Measurements from ENCODE around the gene TRMT61B.
A peak's percentile ranks its signal among the peaks of the same experiment; 100 is the strongest.

Gene TRMT61B

GRCh38 chr2:28870146-28870891 is at the start of gene TRMT61B:
TSS of gene TRMT61B (minus strand) at chr2:28870309. CDS start at chr2:28870277, 32 bp downstream.
- FAIRE-seq = peak; percentile 72

- no peak for FAIRE-seq
Measured at GRCh38 chr2:28915939-28916338, 45.8 kb upstream of the TRMT61B start.

GRCh38 chr2:28909655-28910353 is 39.7 kb upstream of the TRMT61B start:
- FAIRE-seq = no peak

GRCh38 chr2:28908172-28908571 is 38.1 kb upstream of the TRMT61B start:
- FAIRE-seq = no peak

GRCh38 chr2:28906821-28907220 is 36.7 kb upstream of the TRMT61B start:
- FAIRE-seq = no peak

GRCh38 chr2:28906376-28906775 is 36.3 kb upstream of the TRMT61B start:
- FAIRE-seq = no peak

- FAIRE-seq = no peak
Measured at GRCh38 chr2:28905533-28905932, 35.4 kb upstream of the TRMT61B start.

- FAIRE-seq = no peak
Measured at GRCh38 chr2:28904802-28905457, 34.8 kb upstream of the TRMT61B start.

- peak; percentile 73 for FAIRE-seq
Measured at GRCh38 chr2:28904295-28904694, 34.2 kb upstream of the TRMT61B start.

- FAIRE-seq = no peak
Measured at GRCh38 chr2:28902584-28902983, 32.5 kb upstream of the TRMT61B start.

- no peak for FAIRE-seq
Measured at GRCh38 chr2:28901841-28902240, 31.7 kb upstream of the TRMT61B start.

GRCh38 chr2:28901202-28901601 is 31.1 kb upstream of the TRMT61B start:
- FAIRE-seq = no peak

GRCh38 chr2:28898048-28898447 is 27.9 kb upstream of the TRMT61B start:
- FAIRE-seq = no peak

- FAIRE-seq = no peak
Measured at GRCh38 chr2:28896906-28897305, 26.8 kb upstream of the TRMT61B start.

GRCh38 chr2:28895189-28895893 is 25.2 kb upstream of the TRMT61B start:
- no peak for FAIRE-seq

- peak; percentile 97 for FAIRE-seq
Measured at GRCh38 chr2:28894470-28895188, 24.5 kb upstream of the TRMT61B start, which contains the start of gene WDR43. TSS of gene WDR43 (plus strand) at chr2:28894667. CDS start at chr2:28894699, 32 bp downstream.

- FAIRE-seq = no peak
Measured at GRCh38 chr2:28893488-28893887, 23.4 kb upstream of the TRMT61B start.

- FAIRE-seq = no peak
Measured at GRCh38 chr2:28880193-28880592, 10.1 kb upstream of the TRMT61B start.

- FAIRE-seq = no peak
Measured at GRCh38 chr2:28871620-28872019, 1.5 kb upstream of the TRMT61B start.

GRCh38 chr2:28869494-28870145 is 489 bp downstream of the TRMT61B start:
- no peak for FAIRE-seq

GRCh38 chr2:28868611-28869010 is 1.5 kb downstream of the TRMT61B start:
- FAIRE-seq = no peak

GRCh38 chr2:28855977-28856376 is 14.1 kb downstream of the TRMT61B start:
- FAIRE-seq = no peak
